Testis (tissue), 2 donors: ENCODE results near the gene MATR3.

Experiments
- POLR2A ChIP-seq: fragments of 450-650 bp; IDR thresholded peaks from one replicate; pipeline ENCODE4 v1.6.1; 2017; ENCODE audit warnings: antibody characterized with exemption, mild to moderate bottlenecking, moderate library complexity
- TF ChIP-seq, protein P1 (sequence below), 3 experiments: fragments of 450-650 bp in 2 of 3; fragments of 200-600 bp in 1 of 3; sonication (generic) in 1 of 3; IDR thresholded peaks; one replicate each; pipeline ENCODE4 v1.5.1; 2016 to 2019; ENCODE audit warnings: antibody characterized with exemption in 3 of 3, mild to moderate bottlenecking in 2 of 3, moderate library complexity in 1 of 3

GRCh38 chr5:139306628-139307379 is 13.3 kb downstream of the MATR3 start:
- TF ChIP-seq, protein P1, sequence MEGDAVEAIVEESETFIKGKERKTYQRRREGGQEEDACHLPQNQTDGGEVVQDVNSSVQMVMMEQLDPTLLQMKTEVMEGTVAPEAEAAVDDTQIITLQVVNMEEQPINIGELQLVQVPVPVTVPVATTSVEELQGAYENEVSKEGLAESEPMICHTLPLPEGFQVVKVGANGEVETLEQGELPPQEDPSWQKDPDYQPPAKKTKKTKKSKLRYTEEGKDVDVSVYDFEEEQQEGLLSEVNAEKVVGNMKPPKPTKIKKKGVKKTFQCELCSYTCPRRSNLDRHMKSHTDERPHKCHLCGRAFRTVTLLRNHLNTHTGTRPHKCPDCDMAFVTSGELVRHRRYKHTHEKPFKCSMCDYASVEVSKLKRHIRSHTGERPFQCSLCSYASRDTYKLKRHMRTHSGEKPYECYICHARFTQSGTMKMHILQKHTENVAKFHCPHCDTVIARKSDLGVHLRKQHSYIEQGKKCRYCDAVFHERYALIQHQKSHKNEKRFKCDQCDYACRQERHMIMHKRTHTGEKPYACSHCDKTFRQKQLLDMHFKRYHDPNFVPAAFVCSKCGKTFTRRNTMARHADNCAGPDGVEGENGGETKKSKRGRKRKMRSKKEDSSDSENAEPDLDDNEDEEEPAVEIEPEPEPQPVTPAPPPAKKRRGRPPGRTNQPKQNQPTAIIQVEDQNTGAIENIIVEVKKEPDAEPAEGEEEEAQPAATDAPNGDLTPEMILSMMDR (IDR thresholded peaks at IDR 0.05): no peak
- no peak for TF ChIP-seq POLR2A
